PFSK-1 (cell line): ENCODE measurements around the gene TAX1BP1.

Source experiments
- FOXP2 ChIP-seq: optimal IDR thresholded peaks from 2 replicates; pipeline ENCODE3; 2011; ENCODE audit warnings: borderline replicate concordance, control low read depth, inconsistent platforms; ENCODE audit not compliant: insufficient read depth; ENCODE audit errors: extremely low read length, extremely low read depth
- POLR2AphosphoS5 ChIP-seq: IDR thresholded peaks from 2 replicates; pipeline ENCODE4 v1.6.1; 2012; ENCODE audit warnings: low read depth, mild to moderate bottlenecking, control low read depth, low read length, moderate library complexity
- REST ChIP-seq, 2 experiments: IDR thresholded peaks; 2 replicates each; pipeline versions ENCODE4 v1.6.1 to v1.8.0; 2011 to 2012; ENCODE audit warnings: low read depth in 2 of 2, low read length in 2 of 2, control low read depth in 1 of 2, inconsistent platforms in 1 of 2, mild to moderate bottlenecking in 1 of 2, moderate library complexity in 1 of 2; ENCODE audit not compliant: insufficient read depth in 1 of 2
- SIN3A ChIP-seq: IDR thresholded peaks from 2 replicates; pipeline ENCODE4 v1.6.1; 2012; ENCODE audit warnings: mild to moderate bottlenecking, low read length, moderate library complexity, borderline replicate concordance; ENCODE audit not compliant: insufficient read depth
- TAF1 ChIP-seq: IDR thresholded peaks from 2 replicates; pipeline ENCODE4 v1.6.1; 2012; ENCODE audit warnings: low read length, control low read depth, borderline replicate concordance; ENCODE audit not compliant: insufficient read depth

TAX1BP1 gene

GRCh38 chr7:27759491-27759890, 19.5 kb downstream of the TAX1BP1 start:
- TF ChIP-seq REST (IDR thresholded peaks at IDR 0.05; ENCODE audit: insufficient read depth in 1 of 2, low read depth in 2 of 2, low read length in 2 of 2), result no peak
- no peak for TF ChIP-seq SIN3A
- no peak for TF ChIP-seq FOXP2
- no peak for TF ChIP-seq TAF1
- TF ChIP-seq POLR2AphosphoS5, result no peak

- TF ChIP-seq REST (IDR thresholded peaks at IDR 0.05; ENCODE audit: insufficient read depth in 1 of 2, low read depth in 2 of 2, low read length in 2 of 2), result no peak
- TF ChIP-seq FOXP2, result no peak
- TF ChIP-seq TAF1, result no peak
- no peak for TF ChIP-seq POLR2AphosphoS5
- TF ChIP-seq SIN3A, result no peak
These were observed 22.1 kb downstream of the TAX1BP1 start for GRCh38 chr7:27762062-27762461.

- no peak for TF ChIP-seq REST (IDR thresholded peaks at IDR 0.05; ENCODE audit: insufficient read depth in 1 of 2, low read depth in 2 of 2, low read length in 2 of 2)
- TF ChIP-seq FOXP2, result no peak
- TF ChIP-seq SIN3A, result no peak
- no peak for TF ChIP-seq TAF1
- no peak for TF ChIP-seq POLR2AphosphoS5
These were observed 24.1 kb downstream of the TAX1BP1 start for GRCh38 chr7:27763983-27764508.

- TF ChIP-seq TAF1, result no peak
- no peak for TF ChIP-seq REST (IDR thresholded peaks at IDR 0.05; ENCODE audit: insufficient read depth in 1 of 2, low read depth in 2 of 2, low read length in 2 of 2)
- TF ChIP-seq SIN3A, result no peak
- TF ChIP-seq FOXP2, result no peak
- TF ChIP-seq POLR2AphosphoS5, result no peak
These were observed 25.9 kb downstream of the TAX1BP1 start for GRCh38 chr7:27765841-27766240.

- TF ChIP-seq SIN3A (no peak), POLR2AphosphoS5 (no peak), FOXP2 (no peak), REST (IDR thresholded peaks at IDR 0.05; ENCODE audit: insufficient read depth in 1 of 2, low read depth in 2 of 2, low read length in 2 of 2) (no peak), TAF1 (no peak)
These were observed 27.4 kb downstream of the TAX1BP1 start for GRCh38 chr7:27767374-27767773.
